Naive thymus-derived CD4-positive, alpha-beta T cell (primary cell): Measurements from ENCODE around the gene LPCAT4. TPM values are rescaled to one million over a fixed set of nuclear protein-coding genes. Genes with fewer than 3 reads are reported as not detected.
"Not testable (repeated sequence)": the region's sequence is repeated elsewhere in the genome, so short reads cannot be mapped to it uniquely, and the experiment has no call there.

Experiments
- ATAC-seq: fragments of 150-1000 bp; cut with Tn5 transposase; 2 replicates; pipeline ENCODE4 v1.10.0; 2021; ENCODE audit warnings: mild to moderate bottlenecking, moderate library complexity
- CTCF ChIA-PET: fragments of 350-600 bp; sonication (Branson Sonifier 250); formaldehyde crosslinking; loops from one replicate; lab custom pipeline; 2021; ENCODE audit warnings: antibody characterized with exemption; lab: Charles Lee
- POLR2A ChIA-PET: fragments of 350-600 bp; sonication (Branson Sonifier 250); formaldehyde crosslinking; loops from one replicate; lab custom pipeline; 2021; ENCODE audit warnings: antibody characterized with exemption, inconsistent platforms; lab: Charles Lee
- DNase-seq, 9 donors: peaks; one replicate each; pipeline versions ENCODE4 v3.0.0 to v3.0.0-alpha.2; 2020 to 2022; ENCODE audit warnings: mixed read lengths in 1 of 9
- H3K27ac ChIP-seq: one replicate; pipeline ENCODE4 v1.7.0; 2013; ENCODE audit warnings: mild to moderate bottlenecking, low read depth, low read length, moderate library complexity
- H3K27me3 ChIP-seq, 2 donors: one replicate each; pipeline ENCODE4 v1.7.0; 2013; ENCODE audit warnings: low read length in 2 of 2, mild to moderate bottlenecking in 2 of 2, moderate library complexity in 2 of 2; ENCODE audit not compliant: control insufficient read depth in 2 of 2, insufficient read depth in 2 of 2
- H3K36me3 ChIP-seq, 3 experiments: 1 replicate in 2 of 3; 2 replicates in 1 of 3; pipeline ENCODE4 v1.7.0; 2013; ENCODE audit warnings: low read length in 3 of 3, mild to moderate bottlenecking in 3 of 3, moderate library complexity in 1 of 3; ENCODE audit not compliant: insufficient read depth in 3 of 3, control insufficient read depth in 2 of 3
- H3K4me1 ChIP-seq, 2 donors: one replicate each; pipeline ENCODE4 v1.7.0; 2013; ENCODE audit warnings: low read length in 2 of 2, mild to moderate bottlenecking in 2 of 2, moderate library complexity in 1 of 2; ENCODE audit not compliant: control insufficient read depth in 2 of 2, insufficient read depth in 2 of 2
- H3K4me3 ChIP-seq: 2 replicates; pipeline ENCODE4 v1.7.0; 2013; ENCODE audit warnings: mild to moderate bottlenecking, low read length
- H3K9me3 ChIP-seq, 3 experiments: 1 replicate in 2 of 3; 2 replicates in 1 of 3; pipeline ENCODE4 v1.7.0; 2013; ENCODE audit warnings: low read length in 3 of 3; ENCODE audit not compliant: control insufficient read depth in 2 of 3
- H3K27ac Mint-ChIP-seq, 9 donors: one replicate each; pipeline ENCODE4 v1.8.0; 2020 to 2022; ENCODE audit warnings: mixed read lengths in 9 of 9, mild to moderate bottlenecking in 8 of 9, moderate library complexity in 5 of 9, inconsistent platforms in 2 of 9
- H3K27me3 Mint-ChIP-seq, 5 donors: one replicate each; pipeline ENCODE4 v1.8.0; 2021 to 2022; ENCODE audit warnings: mixed read lengths in 5 of 5, mild to moderate bottlenecking in 1 of 5
- H3K36me3 Mint-ChIP-seq, 5 donors: one replicate each; pipeline ENCODE4 v1.8.0; 2020 to 2022; ENCODE audit warnings: mixed read lengths in 5 of 5, mild to moderate bottlenecking in 3 of 5, inconsistent platforms in 1 of 5
- H3K4me1 Mint-ChIP-seq, 7 donors: one replicate each; pipeline ENCODE4 v1.8.0; 2020 to 2022; ENCODE audit warnings: mixed read lengths in 7 of 7, mild to moderate bottlenecking in 3 of 7, inconsistent platforms in 1 of 7
- H3K4me3 Mint-ChIP-seq, 10 donors: one replicate each; pipeline ENCODE4 v1.8.0; 2020 to 2022; ENCODE audit warnings: mild to moderate bottlenecking in 10 of 10, mixed read lengths in 10 of 10, moderate library complexity in 6 of 10, inconsistent platforms in 2 of 10
- H3K9me3 Mint-ChIP-seq, 11 donors: one replicate each; pipeline ENCODE4 v1.8.0; 2020 to 2022; ENCODE audit warnings: mixed read lengths in 11 of 11, mild to moderate bottlenecking in 4 of 11, inconsistent platforms in 1 of 11, moderate library complexity in 1 of 11
- intact Hi-C, 2 donors: fragments of 100-400 bp; cut with micrococcal nuclease; formaldehyde crosslinking; loops; one replicate each; pipeline ENCODE4 v1.15.1; 2023
- polyA plus RNA-seq, 2 donors: library from polyadenylated mRNA; unstranded; fragments of 300-500 nt; fragmentation: Illumina TruSeq; gene quantifications; one replicate each; pipeline ENCODE4 v1.2.3, GENCODE V29; 2021
- total RNA-seq, 6 experiments: library from RNA in 5 of 6; stranded (reverse) in 5 of 6; gene quantifications; 1 replicate in 5 of 6; 2 replicates in 1 of 6; pipeline ENCODE4 v1.2.3 and lab custom pipeline; 2021 to 2026

The LPCAT4 gene
- total and polyA plus RNA-seq, 7 experiments from 2014 or later, result 10.8 to 95.5 (median 46.5) TPM

GRCh38 chr15:34392981-34393380, 26.0 kb upstream of the LPCAT4 start:
- H3K4me1 Mint-ChIP-seq, H3K9me3 ChIP-seq, DNase-seq, H3K36me3 Mint-ChIP-seq, intact Hi-C loops, H3K27me3 Mint-ChIP-seq, ATAC-seq, CTCF ChIA-PET, POLR2A ChIA-PET, H3K4me1 ChIP-seq, H3K36me3 ChIP-seq, H3K27me3 ChIP-seq, H3K4me3 Mint-ChIP-seq, H3K4me3 ChIP-seq, H3K9me3 Mint-ChIP-seq, H3K27ac Mint-ChIP-seq, H3K27ac ChIP-seq: not testable (repeated sequence)

- POLR2A ChIA-PET, H3K36me3 ChIP-seq: not testable (repeated sequence)
These were observed 22.6 kb upstream of the LPCAT4 start for GRCh38 chr15:34389594-34390086.

DNA sequence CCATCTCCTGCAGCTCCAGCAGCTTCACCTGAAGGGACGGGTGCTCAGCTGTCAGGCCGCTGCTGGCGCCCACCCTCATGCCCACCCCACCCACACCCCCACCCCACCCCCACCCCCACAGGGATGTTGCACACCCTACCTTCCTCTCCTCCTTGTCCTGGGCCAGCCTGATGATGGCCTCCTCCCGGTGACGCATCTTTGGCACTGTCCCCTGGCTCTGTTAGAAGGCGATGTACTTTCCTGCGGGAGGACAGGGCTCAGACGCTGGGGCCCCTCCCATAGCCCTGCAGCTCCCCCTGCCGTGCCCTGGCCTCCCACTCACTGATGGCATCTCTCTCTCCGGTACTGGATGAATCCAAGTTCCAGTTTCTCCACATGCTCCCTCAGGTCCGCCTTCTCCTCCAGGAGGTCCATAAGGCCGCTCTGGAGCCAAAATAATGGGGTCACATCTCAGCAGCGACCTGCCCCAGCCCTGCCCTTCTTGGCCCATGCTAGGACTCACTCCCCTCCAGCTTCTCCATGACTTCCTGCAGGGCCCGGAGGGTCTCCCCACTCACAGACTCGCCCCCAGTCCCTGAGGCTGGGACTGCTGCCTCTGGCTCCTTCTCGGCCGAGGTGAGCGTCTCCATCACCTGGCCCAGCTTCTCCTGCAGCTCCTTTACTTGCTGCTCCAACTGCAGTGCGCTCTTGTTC, 15.0 kb upstream of the LPCAT4 start:
- CTCF ChIA-PET, H3K27me3 ChIP-seq, H3K9me3 ChIP-seq, H3K4me1 ChIP-seq, H3K36me3 Mint-ChIP-seq, POLR2A ChIA-PET, H3K27me3 Mint-ChIP-seq, H3K4me1 Mint-ChIP-seq, H3K9me3 Mint-ChIP-seq, H3K27ac ChIP-seq, H3K4me3 ChIP-seq, intact Hi-C loops, ATAC-seq, DNase-seq, H3K27ac Mint-ChIP-seq, H3K36me3 ChIP-seq, H3K4me3 Mint-ChIP-seq: not testable (repeated sequence)

More at GRCh38 chr15:34389594-34390086, 22.6 kb upstream of the LPCAT4 start:
- H3K4me1 Mint-ChIP-seq, H3K4me3 ChIP-seq, H3K27me3 Mint-ChIP-seq, H3K9me3 Mint-ChIP-seq, ATAC-seq, H3K27ac Mint-ChIP-seq, DNase-seq, H3K9me3 ChIP-seq, H3K4me1 ChIP-seq, H3K27me3 ChIP-seq, H3K36me3 Mint-ChIP-seq, CTCF ChIA-PET, intact Hi-C loops, H3K27ac ChIP-seq, H3K4me3 Mint-ChIP-seq: not testable (repeated sequence)

DNA sequence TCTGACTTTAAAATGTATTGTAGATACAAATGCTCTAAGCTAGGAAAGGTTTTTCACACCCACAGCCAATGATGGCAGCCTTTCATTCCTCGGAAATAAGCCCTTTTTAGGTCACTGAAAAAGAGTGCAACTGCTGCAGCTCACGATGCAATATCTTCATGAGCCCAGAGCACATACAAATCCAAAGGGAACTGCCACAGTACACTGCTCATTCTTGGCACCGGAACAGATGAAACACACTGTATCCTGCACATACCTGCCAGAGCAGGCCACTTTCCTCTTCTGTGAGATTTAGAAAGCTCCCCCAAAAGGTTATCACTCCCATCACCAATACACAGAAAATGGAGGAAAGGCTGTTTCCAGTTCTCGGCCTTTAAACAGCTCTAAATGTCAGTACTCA, 13.5 kb upstream of the LPCAT4 start:
- H3K27me3 Mint-ChIP-seq, H3K4me1 Mint-ChIP-seq, CTCF ChIA-PET, POLR2A ChIA-PET, intact Hi-C loops, H3K36me3 Mint-ChIP-seq, H3K4me1 ChIP-seq, ATAC-seq, H3K4me3 ChIP-seq, H3K9me3 ChIP-seq, H3K27me3 ChIP-seq, H3K4me3 Mint-ChIP-seq, H3K36me3 ChIP-seq, H3K27ac ChIP-seq, H3K27ac Mint-ChIP-seq, DNase-seq, H3K9me3 Mint-ChIP-seq: not testable (repeated sequence)

DNA sequence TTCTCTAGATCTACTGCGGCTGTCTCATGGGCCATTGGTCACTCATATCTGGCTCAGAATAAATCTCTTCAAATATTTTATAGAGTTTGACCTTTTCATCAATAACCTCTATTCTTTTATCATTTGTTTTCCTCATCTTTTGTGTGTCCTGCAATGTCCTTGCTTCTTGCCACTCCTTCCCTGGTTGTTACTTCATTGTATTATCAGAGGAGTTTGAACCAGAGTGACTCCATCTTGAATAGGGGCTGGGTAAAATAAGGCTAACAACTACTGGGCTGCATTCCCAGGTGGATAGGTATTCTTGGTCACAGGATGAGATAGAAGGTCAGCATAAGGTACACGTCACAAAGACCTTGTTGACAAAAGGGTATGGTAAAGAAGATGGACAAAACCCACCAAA, 9.9 kb upstream of the LPCAT4 start:
- no peaks in the 10 kb centered on the region for H3K36me3 ChIP-seq
- no peaks in the 10 kb centered on the region for H3K4me1 Mint-ChIP-seq
- ATAC-seq, result no peak
- H3K36me3 Mint-ChIP-seq, result peaks cover 0 to 8% (median 4%) of the 10 kb centered on the region in 5 donors
- H3K27ac ChIP-seq, result no peak overlapping the region
- H3K27ac Mint-ChIP-seq, result no peak overlapping the region
- POLR2A ChIA-PET, result interaction anchor here (0.6 kb wide), 1 partner anchor 9 kb away, joined by 3 read pairs; no protein-coding TSS in a partner anchor
- CTCF ChIA-PET, result interaction anchor here (0.6 kb wide), 1 partner anchor 159 kb away, joined by 3 read pairs; no protein-coding TSS in a partner anchor
- H3K27me3 ChIP-seq, result no peaks in the 10 kb centered on the region
- DNase-seq, result peak in 1 of 9 donors; percentile 8
- no peaks in the 10 kb centered on the region for H3K27me3 Mint-ChIP-seq
- no peaks in the 10 kb centered on the region for H3K4me1 ChIP-seq
- intact Hi-C loops, result loop anchor here in 1 of 2 donors (10.0 kb wide), 1 partner anchor 1188 kb away; no protein-coding TSS in a partner anchor
- H3K9me3 ChIP-seq, result no peaks in the 10 kb centered on the region
- H3K4me3 ChIP-seq, result no peak overlapping the region
- H3K9me3 Mint-ChIP-seq, result no peaks in the 10 kb centered on the region
- no peak overlapping the region for H3K4me3 Mint-ChIP-seq

GRCh38 chr15:34375541-34375940, 8.5 kb upstream of the LPCAT4 start:
- intact Hi-C loops, result loop anchor here in 1 of 2 donors (10.0 kb wide), 1 partner anchor 1189 kb away; no protein-coding TSS in a partner anchor
- H3K36me3 Mint-ChIP-seq, H3K27ac ChIP-seq, H3K36me3 ChIP-seq, H3K4me3 Mint-ChIP-seq, H3K27me3 ChIP-seq, H3K27ac Mint-ChIP-seq, H3K4me1 Mint-ChIP-seq, ATAC-seq, H3K27me3 Mint-ChIP-seq, CTCF ChIA-PET, H3K4me3 ChIP-seq, H3K9me3 Mint-ChIP-seq, H3K9me3 ChIP-seq, H3K4me1 ChIP-seq, DNase-seq: not testable (repeated sequence)
- POLR2A ChIA-PET, result interaction anchor here (0.6 kb wide), 1 partner anchor 321 kb away, joined by 3 read pairs; no protein-coding TSS in a partner anchor

- Histone ChIP-seq H3K27me3 (no peaks in the 10 kb centered on the region), H3K36me3 (no peaks in the 10 kb centered on the region), H3K9me3 (no peaks in the 10 kb centered on the region), H3K27ac (no peak overlapping the region), H3K4me3 (no peak overlapping the region), H3K4me1 (no peaks in the 10 kb centered on the region)
- ChIA-PET CTCF (no interaction called here), POLR2A (interaction anchor here (0.6 kb wide), 1 partner anchor 320 kb away, joined by 3 read pairs; no protein-coding TSS in a partner anchor)
- intact Hi-C loops, result loop anchor here in 1 of 2 donors (10.0 kb wide), 1 partner anchor 1190 kb away; no protein-coding TSS in a partner anchor
- Mint-ChIP-seq H3K4me3 (no peak overlapping the region), H3K36me3 (peaks cover 0 to 12% (median 0%) of the 10 kb centered on the region in 5 donors), H3K27ac (no peak overlapping the region), H3K9me3 (peaks cover 0 to 4% (median 0%) of the 10 kb centered on the region in 11 donors), H3K4me1 (peaks cover 0 to 10% (median 0%) of the 10 kb centered on the region in 7 donors), H3K27me3 (no peaks in the 10 kb centered on the region)
- DNase-seq, result no peak
- ATAC-seq, result no peak
These were observed 7.8 kb upstream of the LPCAT4 start for GRCh38 chr15:34374816-34375215.
